Loucy (cell line): ENCODE measurements around the gene ATF2.

ENCODE experiments used
- H2AFZ ChIP-seq: fragments of 200-600 bp; sonication (generic); 2 replicates; pipeline ENCODE4 v1.6.0; 2016; ENCODE audit warnings: antibody characterized with exemption, mild to moderate bottlenecking, low read length, moderate library complexity
- H3F3A ChIP-seq: fragments of 200-600 bp; 2 replicates; pipeline ENCODE4 v1.6.0; 2016; ENCODE audit warnings: antibody characterized with exemption, low read depth, mild to moderate bottlenecking
- H3K27me3 ChIP-seq: fragments of 200-600 bp; sonication (generic); 2 replicates; pipeline ENCODE4 v1.6.1; 2014; ENCODE audit warnings: low read length, mild to moderate bottlenecking; ENCODE audit not compliant: insufficient read depth, poor library complexity, severe bottlenecking
- H3K36me3 ChIP-seq: fragments of 200-600 bp; sonication (generic); 2 replicates; pipeline ENCODE4 v1.6.1; 2016; ENCODE audit warnings: low read length; ENCODE audit not compliant: insufficient read depth
- H3K4me1 ChIP-seq: fragments of 200-600 bp; sonication (generic); 2 replicates; pipeline ENCODE4 v1.5.1; 2014; ENCODE audit warnings: low read length, mild to moderate bottlenecking; ENCODE audit not compliant: insufficient read depth, poor library complexity, severe bottlenecking
- H3K4me2 ChIP-seq: fragments of 200-600 bp; sonication (generic); 2 replicates; pipeline ENCODE4 v1.6.0; 2014; ENCODE audit warnings: antibody characterized with exemption, low read length, low read depth, mild to moderate bottlenecking; ENCODE audit not compliant: poor library complexity, severe bottlenecking
- H3K4me3 ChIP-seq: fragments of 200-600 bp; sonication (generic); 2 replicates; pipeline ENCODE4 v1.5.1; 2014; ENCODE audit warnings: low read length, mild to moderate bottlenecking, mixed read lengths; ENCODE audit not compliant: poor library complexity, severe bottlenecking
- H3K79me2 ChIP-seq: fragments of 200-600 bp; sonication (generic); 2 replicates; pipeline ENCODE4 v1.6.1; 2014; ENCODE audit warnings: low read length; ENCODE audit not compliant: insufficient read depth
- H3K9ac ChIP-seq: fragments of 200-600 bp; sonication (generic); 2 replicates; pipeline ENCODE4 v1.6.0; 2014; ENCODE audit warnings: mild to moderate bottlenecking, low read depth, low read length, moderate library complexity; ENCODE audit not compliant: poor library complexity, severe bottlenecking
- H3K9me2 ChIP-seq: fragments of 200-600 bp; sonication (generic); replicated peaks from 2 replicates; pipeline ENCODE4 v1.6.1; 2016; ENCODE audit warnings: low read depth, low read length, mixed read lengths
- H3K9me3 ChIP-seq: fragments of 200-600 bp; sonication (generic); 2 replicates; pipeline ENCODE4 v1.6.1; 2014; ENCODE audit warnings: mild to moderate bottlenecking, antibody characterized with exemption, low read length, low read depth; ENCODE audit not compliant: insufficient read depth
- H4K20me1 ChIP-seq: fragments of 200-600 bp; sonication (generic); 2 replicates; pipeline ENCODE4 v1.6.0; 2014; ENCODE audit warnings: antibody characterized with exemption, low read length, mild to moderate bottlenecking; ENCODE audit not compliant: insufficient read depth, poor library complexity, severe bottlenecking
- EZH2phosphoT487 ChIP-seq: fragments of 200-600 bp; IDR thresholded peaks from 2 replicates; pipeline ENCODE4 v1.6.1; 2018; ENCODE audit warnings: antibody characterized with exemption, mild to moderate bottlenecking, moderate library complexity, borderline replicate concordance
- TF ChIP-seq, protein P1 (sequence below): fragments of 200-600 bp; sonication (generic); conservative IDR thresholded peaks from 2 replicates; pipeline ENCODE4 v1.5.1; 2014; ENCODE audit warnings: mild to moderate bottlenecking, antibody characterized with exemption, low read length

The ATF2 gene

DNA sequence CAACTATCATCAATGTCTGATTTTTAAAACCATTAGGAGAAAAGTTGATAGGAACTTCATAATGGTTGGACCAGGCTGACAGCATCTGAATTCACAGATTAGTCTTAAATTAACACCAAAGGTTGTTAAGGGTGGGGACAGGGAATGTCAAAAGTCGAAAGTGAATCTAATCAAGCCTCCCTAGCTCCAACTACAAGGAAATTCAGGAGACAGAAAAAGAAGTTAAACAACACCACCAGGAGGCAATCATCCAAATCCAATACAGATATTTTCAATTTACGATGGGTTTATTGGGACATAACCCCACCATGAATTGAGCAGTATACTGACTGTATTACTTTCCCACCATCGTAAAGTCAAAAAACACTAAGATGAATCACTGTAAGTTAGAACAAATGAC, 32.8 kb downstream of the ATF2 start:
- Histone ChIP-seq H2AFZ (no peak overlapping the region), H3K79me2 (peaks cover 70% of the 10 kb centered on the region), H3K9me3 (no peaks in the 10 kb centered on the region), H3K9ac (no peak overlapping the region), H3K4me3 (no peak overlapping the region), H3K4me1 (peaks cover 5% of the 10 kb centered on the region), H3K27me3 (no peaks in the 10 kb centered on the region), H3F3A (no peaks in the 10 kb centered on the region), H3K36me3 (peaks cover 72% of the 10 kb centered on the region; the same call in 1 of the 2 replicates), H4K20me1 (peaks cover 43% of the 10 kb centered on the region), H3K4me2 (no peak overlapping the region), H3K9me2 (no peaks in the 10 kb centered on the region)
- TF ChIP-seq, protein P1, sequence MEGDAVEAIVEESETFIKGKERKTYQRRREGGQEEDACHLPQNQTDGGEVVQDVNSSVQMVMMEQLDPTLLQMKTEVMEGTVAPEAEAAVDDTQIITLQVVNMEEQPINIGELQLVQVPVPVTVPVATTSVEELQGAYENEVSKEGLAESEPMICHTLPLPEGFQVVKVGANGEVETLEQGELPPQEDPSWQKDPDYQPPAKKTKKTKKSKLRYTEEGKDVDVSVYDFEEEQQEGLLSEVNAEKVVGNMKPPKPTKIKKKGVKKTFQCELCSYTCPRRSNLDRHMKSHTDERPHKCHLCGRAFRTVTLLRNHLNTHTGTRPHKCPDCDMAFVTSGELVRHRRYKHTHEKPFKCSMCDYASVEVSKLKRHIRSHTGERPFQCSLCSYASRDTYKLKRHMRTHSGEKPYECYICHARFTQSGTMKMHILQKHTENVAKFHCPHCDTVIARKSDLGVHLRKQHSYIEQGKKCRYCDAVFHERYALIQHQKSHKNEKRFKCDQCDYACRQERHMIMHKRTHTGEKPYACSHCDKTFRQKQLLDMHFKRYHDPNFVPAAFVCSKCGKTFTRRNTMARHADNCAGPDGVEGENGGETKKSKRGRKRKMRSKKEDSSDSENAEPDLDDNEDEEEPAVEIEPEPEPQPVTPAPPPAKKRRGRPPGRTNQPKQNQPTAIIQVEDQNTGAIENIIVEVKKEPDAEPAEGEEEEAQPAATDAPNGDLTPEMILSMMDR: no peak
- no peak for TF ChIP-seq EZH2phosphoT487

DNA sequence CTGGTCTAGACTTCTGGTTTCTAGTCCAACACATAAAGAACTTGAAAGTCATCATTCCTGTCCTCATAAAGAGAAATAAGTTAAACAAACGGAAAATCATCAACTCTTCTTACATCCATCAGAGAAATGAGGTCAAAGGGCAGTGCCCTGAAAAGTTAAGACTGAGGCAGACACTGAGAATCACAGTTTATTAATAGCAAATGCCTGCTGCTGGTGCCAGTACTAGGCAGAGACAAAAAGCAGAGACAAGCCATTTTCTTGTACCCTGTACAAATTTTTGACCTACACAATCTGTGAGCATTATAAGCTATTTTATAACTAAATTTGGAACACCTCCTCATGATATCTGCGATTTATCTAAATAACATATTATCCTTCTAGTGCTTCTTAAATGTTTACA, 36.8 kb downstream of the ATF2 start:
- Histone ChIP-seq H3K36me3 (peaks cover 82% of the 10 kb centered on the region), H3K4me2 (no peak overlapping the region), H3K9me2 (no peaks in the 10 kb centered on the region), H3K79me2 (peaks cover 46% of the 10 kb centered on the region; the same call in 1 of the 2 replicates), H2AFZ (no peak overlapping the region), H3F3A (no peaks in the 10 kb centered on the region), H3K27me3 (no peaks in the 10 kb centered on the region), H3K4me3 (no peak overlapping the region), H3K4me1 (no peaks in the 10 kb centered on the region), H3K9ac (no peak overlapping the region), H3K9me3 (no peaks in the 10 kb centered on the region), H4K20me1 (peaks cover 19% of the 10 kb centered on the region)
- TF ChIP-seq, protein P1: no peak
- TF ChIP-seq EZH2phosphoT487: no peak

DNA sequence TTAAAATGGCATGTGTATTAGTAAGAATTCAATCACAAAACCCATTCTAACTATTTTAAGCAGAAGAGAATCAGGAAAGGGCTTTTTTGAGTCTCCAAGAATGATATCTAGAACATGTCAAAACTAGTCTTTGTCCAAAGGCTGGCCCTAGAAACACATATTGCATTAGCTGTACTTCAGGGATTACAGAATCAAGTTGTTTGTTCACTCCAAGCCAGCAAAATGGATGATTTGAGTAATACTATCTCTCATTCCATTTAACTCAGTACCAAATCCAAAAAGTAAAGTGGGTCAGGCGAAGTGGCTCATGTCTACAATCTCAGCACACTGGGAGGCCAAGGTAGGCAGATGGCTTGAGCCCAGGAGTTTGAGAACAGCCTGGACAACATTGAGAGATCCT, 41.3 kb downstream of the ATF2 start:
- Histone ChIP-seq H4K20me1 (peaks cover 18% of the 10 kb centered on the region), H3K79me2 (peaks cover 43% of the 10 kb centered on the region; the same call in 1 of the 2 replicates)
- TF ChIP-seq, protein P1: no peak
- TF ChIP-seq EZH2phosphoT487: no peak

More for the DNA sequence above, 41.3 kb downstream of the ATF2 start:
- H3K27me3 ChIP-seq: no peaks in the 10 kb centered on the region
- no peak overlapping the region for H3K4me3 ChIP-seq
- no peaks in the 10 kb centered on the region for H3K9me2 ChIP-seq
- no peak overlapping the region for H3K4me2 ChIP-seq
- H3K36me3 ChIP-seq: peaks cover 57% of the 10 kb centered on the region
- no peak overlapping the region for H2AFZ ChIP-seq
- no peaks in the 10 kb centered on the region for H3K9me3 ChIP-seq
- H3K9ac ChIP-seq: no peak overlapping the region
- H3F3A ChIP-seq: no peaks in the 10 kb centered on the region
- no peaks in the 10 kb centered on the region for H3K4me1 ChIP-seq
